Nephron progenitor cell (in vitro differentiated cells): ENCODE measurements around the gene PRR22.

Experiments used
- DNase-seq: peaks from one replicate; pipeline ENCODE4 v3.0.0; 2021
- H3K27ac Mint-ChIP-seq: 2 replicates; pipeline ENCODE4 v1.8.0; 2021; ENCODE audit warnings: mild to moderate bottlenecking, moderate library complexity, mixed read lengths
- H3K27me3 Mint-ChIP-seq: 2 replicates; pipeline ENCODE4 v1.8.0; 2021; ENCODE audit warnings: mild to moderate bottlenecking, low read depth, mixed read lengths; ENCODE audit not compliant: poor library complexity
- H3K36me3 Mint-ChIP-seq: 2 replicates; pipeline ENCODE4 v1.8.0; 2021; ENCODE audit warnings: low read depth, mixed read lengths
- H3K4me1 Mint-ChIP-seq: 2 replicates; pipeline ENCODE4 v1.8.0; 2021; ENCODE audit warnings: mixed read lengths
- H3K4me3 Mint-ChIP-seq: 2 replicates; pipeline ENCODE4 v1.8.0; 2021; ENCODE audit warnings: mild to moderate bottlenecking, moderate library complexity, mixed read lengths
- H3K9me3 Mint-ChIP-seq: 2 replicates; pipeline ENCODE4 v1.8.0; 2021; ENCODE audit warnings: mild to moderate bottlenecking, moderate library complexity, mixed read lengths
- TF ChIP-seq, protein P1 (sequence below): fragments of 200-600 bp; sonication (generic); IDR thresholded peaks from 2 replicates; pipeline ENCODE4 v1.5.0; 2021; ENCODE audit warnings: antibody characterized with exemption

The PRR22 gene

DNA sequence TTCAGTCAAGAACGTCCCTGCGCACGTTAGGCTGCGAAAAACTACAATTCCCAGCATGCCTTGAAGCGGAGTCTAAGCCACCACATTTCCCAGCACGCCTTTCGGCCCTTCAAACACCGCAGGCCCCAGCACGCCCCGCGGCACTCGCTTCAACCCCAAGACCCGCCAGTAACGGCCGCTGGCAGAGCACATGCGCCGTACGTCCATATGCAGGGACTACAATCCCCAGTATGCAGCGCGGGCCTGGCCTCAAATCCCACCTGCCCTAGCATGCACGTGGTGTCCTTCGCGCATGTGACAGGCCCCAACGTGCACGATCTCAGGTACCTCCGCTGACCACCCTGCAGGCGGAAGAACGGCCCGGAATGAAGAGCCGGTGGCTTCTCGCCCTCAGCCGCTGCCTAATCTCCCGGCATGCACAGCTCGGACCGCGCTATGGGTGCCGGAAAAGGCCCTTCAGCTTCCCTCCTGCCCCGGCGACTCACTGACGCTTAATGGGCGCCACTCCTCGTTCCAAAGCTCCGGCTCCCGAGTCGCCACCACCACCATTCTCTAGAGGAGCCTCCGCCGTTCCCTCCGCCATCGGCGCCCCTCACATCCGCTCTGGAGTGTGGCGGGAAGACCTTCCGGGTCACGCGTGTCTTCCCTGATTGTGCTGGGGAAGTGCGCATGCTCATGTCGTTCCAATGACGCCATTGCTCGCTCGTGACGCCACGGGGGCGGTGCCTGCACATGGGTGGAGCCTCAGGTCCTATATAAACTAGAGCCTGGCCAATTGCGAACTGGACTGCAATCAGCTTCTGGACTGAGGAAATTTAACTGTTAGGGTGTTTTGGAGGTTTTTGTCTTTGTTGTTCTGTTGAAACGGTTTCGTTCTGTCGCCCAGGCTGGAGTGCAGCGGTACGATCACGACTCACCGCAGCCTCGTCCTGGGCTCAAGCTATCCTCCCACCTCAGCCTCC lies 6.3 kb upstream of the PRR22 start, which contains the start of gene DUS3L:
Gene DUS3L (minus strand): TSS at position 605 of the 962 bp plus-strand sequence. CDS start 22 bp downstream, at position 583.
- Mint-ChIP-seq H3K4me1 (peaks cover 13% of the 10 kb centered on the region), H3K27ac (peak within 1 kb of the TSS; percentile 100), H3K27me3 (no peaks in the 10 kb centered on the region), H3K9me3 (peaks cover 4% of the 10 kb centered on the region), H3K36me3 (peaks cover 34% of the 10 kb centered on the region), H3K4me3 (peak within 1 kb of the TSS; percentile 98)
- TF ChIP-seq, protein P1, sequence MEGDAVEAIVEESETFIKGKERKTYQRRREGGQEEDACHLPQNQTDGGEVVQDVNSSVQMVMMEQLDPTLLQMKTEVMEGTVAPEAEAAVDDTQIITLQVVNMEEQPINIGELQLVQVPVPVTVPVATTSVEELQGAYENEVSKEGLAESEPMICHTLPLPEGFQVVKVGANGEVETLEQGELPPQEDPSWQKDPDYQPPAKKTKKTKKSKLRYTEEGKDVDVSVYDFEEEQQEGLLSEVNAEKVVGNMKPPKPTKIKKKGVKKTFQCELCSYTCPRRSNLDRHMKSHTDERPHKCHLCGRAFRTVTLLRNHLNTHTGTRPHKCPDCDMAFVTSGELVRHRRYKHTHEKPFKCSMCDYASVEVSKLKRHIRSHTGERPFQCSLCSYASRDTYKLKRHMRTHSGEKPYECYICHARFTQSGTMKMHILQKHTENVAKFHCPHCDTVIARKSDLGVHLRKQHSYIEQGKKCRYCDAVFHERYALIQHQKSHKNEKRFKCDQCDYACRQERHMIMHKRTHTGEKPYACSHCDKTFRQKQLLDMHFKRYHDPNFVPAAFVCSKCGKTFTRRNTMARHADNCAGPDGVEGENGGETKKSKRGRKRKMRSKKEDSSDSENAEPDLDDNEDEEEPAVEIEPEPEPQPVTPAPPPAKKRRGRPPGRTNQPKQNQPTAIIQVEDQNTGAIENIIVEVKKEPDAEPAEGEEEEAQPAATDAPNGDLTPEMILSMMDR = no peak
- peak; percentile 94 for DNase-seq

DNA sequence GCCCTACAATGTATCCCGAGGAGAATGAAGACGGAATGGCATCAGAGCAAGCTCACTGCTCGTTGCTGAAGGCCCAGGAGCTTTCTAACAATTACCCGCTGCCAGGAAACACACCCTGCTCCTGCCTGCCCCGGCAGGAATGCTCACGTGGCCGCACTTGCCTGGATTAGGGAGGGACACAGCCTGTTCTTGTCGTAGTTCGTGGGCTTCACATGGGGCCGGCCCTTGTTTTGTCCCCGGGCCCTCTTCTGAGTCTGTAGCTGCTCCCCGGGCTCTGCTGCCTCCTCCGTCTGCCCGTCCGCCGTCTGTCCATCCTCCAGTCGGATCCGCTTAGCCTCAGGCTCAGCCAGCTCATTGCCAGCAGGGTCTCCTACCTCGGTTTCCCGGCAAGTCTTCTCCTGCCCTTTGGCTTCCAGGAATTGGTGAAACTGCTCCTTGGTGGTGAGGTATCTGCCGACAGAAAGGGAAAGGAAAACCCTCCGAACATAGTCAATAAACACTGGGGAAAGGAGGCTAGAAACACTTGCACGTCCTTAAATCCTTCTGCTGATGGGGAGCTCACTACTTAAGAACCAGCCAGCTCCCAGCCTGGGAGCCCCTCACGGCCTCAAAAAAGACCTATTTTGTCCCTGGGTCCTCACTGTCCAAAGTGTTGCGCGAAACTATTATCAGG lies 5.5 kb upstream of the PRR22 start:
- Mint-ChIP-seq H3K9me3 (peaks cover 4% of the 10 kb centered on the region), H3K4me1 (peaks cover 13% of the 10 kb centered on the region), H3K4me3 (peak overlapping the region; percentile 98), H3K27me3 (no peaks in the 10 kb centered on the region), H3K36me3 (peaks cover 35% of the 10 kb centered on the region), H3K27ac (peak overlapping the region; percentile 100)
- no peak for DNase-seq
- TF ChIP-seq, protein P1 = no peak

DNA sequence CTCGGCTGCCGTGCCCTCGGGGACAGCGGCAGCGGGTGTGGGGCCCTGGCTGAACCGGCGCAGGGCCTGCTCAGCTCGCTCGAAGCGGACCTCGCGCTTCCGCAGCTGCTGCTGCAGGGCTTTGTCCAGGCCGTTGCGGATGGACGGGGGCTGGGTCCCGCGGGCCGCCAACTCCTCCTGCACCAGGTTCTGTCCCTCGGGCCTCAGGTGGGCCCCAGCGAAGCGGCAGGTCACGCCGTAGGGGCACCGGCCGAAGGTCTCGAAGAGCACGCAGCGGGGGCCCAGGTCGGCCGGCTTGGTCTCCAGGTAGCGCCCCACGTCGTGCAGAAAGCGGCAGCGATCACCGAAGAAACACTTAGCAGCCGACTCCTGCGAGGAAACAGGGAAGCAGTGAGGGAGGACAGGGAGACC lies 4.8 kb upstream of the PRR22 start:
- no peak for DNase-seq
- Mint-ChIP-seq H3K36me3 (peaks cover 35% of the 10 kb centered on the region), H3K9me3 (peaks cover 4% of the 10 kb centered on the region), H3K4me3 (peak overlapping the region; percentile 60), H3K27ac (no peak overlapping the region), H3K4me1 (peaks cover 13% of the 10 kb centered on the region), H3K27me3 (no peaks in the 10 kb centered on the region)
- TF ChIP-seq, protein P1 = no peak

DNA sequence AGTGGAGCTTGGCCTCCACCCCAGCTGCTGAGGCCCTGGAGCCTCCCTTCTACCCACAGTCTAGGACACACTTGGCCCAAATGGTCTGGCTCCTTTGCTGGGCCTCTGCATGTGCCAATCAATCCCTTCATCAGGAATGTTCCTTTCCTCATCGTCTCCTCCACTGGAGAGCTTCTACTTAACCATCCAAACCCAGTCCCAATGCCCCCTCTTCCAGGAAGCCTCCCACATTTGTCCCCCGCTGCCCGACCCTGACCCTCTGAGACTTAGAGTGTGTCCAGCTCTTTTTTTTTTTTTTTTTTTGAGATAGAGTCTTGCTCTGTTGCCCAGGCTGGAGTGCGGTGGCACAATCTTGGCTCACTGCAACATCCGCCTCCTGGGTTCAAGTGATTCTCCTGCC lies 3.9 kb upstream of the PRR22 start:
- peaks cover 13% of the 10 kb centered on the region for H3K4me1 Mint-ChIP-seq
- H3K4me3 Mint-ChIP-seq = no peak overlapping the region
- DNase-seq = no peak
- TF ChIP-seq, protein P1 = no peak
- no peaks in the 10 kb centered on the region for H3K27me3 Mint-ChIP-seq
- peaks cover 4% of the 10 kb centered on the region for H3K9me3 Mint-ChIP-seq
- peaks cover 35% of the 10 kb centered on the region for H3K36me3 Mint-ChIP-seq
- H3K27ac Mint-ChIP-seq = peak overlapping the region; percentile 64

DNA sequence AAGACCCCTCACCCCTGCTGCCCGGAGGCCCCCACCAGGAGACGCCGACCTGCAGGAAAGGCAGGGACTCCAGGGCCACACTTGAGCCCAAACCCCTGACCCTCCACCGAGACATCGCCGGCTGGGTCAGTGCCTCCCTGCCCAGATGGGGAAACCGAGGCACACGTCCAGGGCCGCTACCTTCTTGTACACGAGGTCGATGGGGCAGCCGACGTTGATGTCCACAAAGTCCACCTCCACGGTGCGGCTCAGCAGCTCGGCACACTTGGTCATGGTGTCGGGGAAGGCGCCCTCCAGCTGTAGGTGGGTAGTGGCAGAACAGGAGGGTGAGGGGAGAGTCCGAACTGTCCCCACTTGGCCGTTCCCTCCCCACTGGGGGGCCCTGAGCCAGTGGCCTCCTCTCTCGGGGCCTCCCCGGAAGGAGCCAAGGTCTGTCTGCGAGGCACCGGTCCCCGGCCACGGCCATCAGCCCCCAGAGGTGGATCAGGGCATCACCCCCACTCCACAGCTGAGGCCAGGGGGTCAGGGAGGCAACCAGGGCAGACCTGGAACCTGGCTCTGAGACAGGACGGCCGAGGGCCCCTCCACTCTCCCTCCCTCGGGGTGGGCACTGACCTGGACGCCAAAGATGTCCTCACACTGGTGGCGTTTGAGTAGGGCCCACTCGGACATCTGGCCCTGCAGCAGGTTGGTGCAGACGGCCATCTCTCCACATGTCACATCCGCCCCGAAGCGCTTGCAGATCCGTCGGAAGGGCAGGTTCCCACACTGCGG lies 3.0 kb upstream of the PRR22 start:
- TF ChIP-seq, protein P1 = no peak
- Mint-ChIP-seq H3K4me3 (no peak overlapping the region), H3K27me3 (no peaks in the 10 kb centered on the region), H3K4me1 (peaks cover 13% of the 10 kb centered on the region), H3K27ac (no peak overlapping the region), H3K36me3 (peaks cover 35% of the 10 kb centered on the region), H3K9me3 (peaks cover 4% of the 10 kb centered on the region)
- no peak for DNase-seq
